Activated CD4-positive, alpha-beta T cell treated with anti-CD3 and anti-CD28 coated beads, Interleukin-2, amount 50 U/mL, for 1 hour (primary cell): ENCODE results near the gene MRM3.
"Not testable (repeated sequence)": the region's sequence is repeated elsewhere in the genome, so short reads cannot be mapped to it uniquely, and the experiment has no call there.

Experiments used
- DNase-seq: peaks from one replicate; pipeline ENCODE4 v3.0.0-alpha.2; 2020

The MRM3 gene

GRCh38 chr17:797236-797840 is 15.2 kb downstream of the MRM3 start:
- DNase-seq, result no peak

GRCh38 chr17:798246-798645 is 16.1 kb downstream of the MRM3 start:
- no peak for DNase-seq

- DNase-seq, result no peak
These were observed 17.1 kb downstream of the MRM3 start for GRCh38 chr17:799261-799660.

- DNase-seq, result no peak
These were observed 18.5 kb downstream of the MRM3 start for GRCh38 chr17:800446-801242.

- DNase-seq, result no peak
These were observed 19.5 kb downstream of the MRM3 start for GRCh38 chr17:801660-802059.

GRCh38 chr17:802481-802880 is 20.3 kb downstream of the MRM3 start:
- DNase-seq, result no peak

GRCh38 chr17:802901-803881 is 21.0 kb downstream of the MRM3 start:
- DNase-seq, result no peak

- no peak for DNase-seq
These were observed 22.6 kb downstream of the MRM3 start for GRCh38 chr17:804541-805435.

- not testable (repeated sequence) for DNase-seq
These were observed 23.7 kb downstream of the MRM3 start for GRCh38 chr17:805886-806285.

GRCh38 chr17:806346-806745 is 24.2 kb downstream of the MRM3 start:
- DNase-seq, result no peak

GRCh38 chr17:806781-807522 is 24.8 kb downstream of the MRM3 start:
- DNase-seq, result no peak

- DNase-seq, result no peak
These were observed 25.6 kb downstream of the MRM3 start for GRCh38 chr17:807523-808294.

GRCh38 chr17:811051-811784 is 29.1 kb downstream of the MRM3 start:
- DNase-seq, result no peak

- DNase-seq, result no peak
These were observed 30.6 kb downstream of the MRM3 start for GRCh38 chr17:812638-813204.

- DNase-seq, result no peak
These were observed 32.2 kb downstream of the MRM3 start for GRCh38 chr17:814371-814770.

GRCh38 chr17:819251-819650 is 37.1 kb downstream of the MRM3 start:
- no peak for DNase-seq

- no peak for DNase-seq
These were observed 41.3 kb downstream of the MRM3 start for GRCh38 chr17:823501-823902.

- DNase-seq, result no peak
These were observed 42.2 kb downstream of the MRM3 start for GRCh38 chr17:824378-824777.

GRCh38 chr17:825216-825615 is 43.1 kb downstream of the MRM3 start:
- no peak for DNase-seq

GRCh38 chr17:826778-827177 is 44.6 kb downstream of the MRM3 start:
- no peak for DNase-seq
